Measurements from ENCODE around the gene DSCAM. TPM values are rescaled to one million over a fixed set of nuclear protein-coding genes. Genes with fewer than 3 reads are reported as not detected.

The DSCAM gene
- total RNA-seq, 1 experiment from 2014 or later = 0.13 TPM

DNA sequence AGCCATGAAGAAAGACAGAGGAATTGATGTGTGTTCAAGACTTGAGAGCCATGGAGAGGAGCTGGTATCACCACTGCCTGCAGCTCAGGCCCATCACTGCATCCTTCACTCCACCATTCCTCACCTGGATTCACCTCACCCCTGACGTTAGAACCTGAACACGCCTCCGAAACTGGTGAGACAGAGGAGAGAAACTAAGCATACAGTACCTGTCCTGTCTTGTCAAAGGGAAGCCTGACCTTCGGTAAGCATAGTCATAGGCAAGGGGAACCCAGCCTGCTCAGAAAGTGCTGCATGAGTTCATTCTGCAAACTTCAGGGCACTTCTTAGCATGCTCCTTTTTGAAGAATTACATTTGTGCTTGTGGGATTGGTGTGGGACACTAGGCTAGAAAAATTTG is 425.8 kb downstream of the DSCAM start (continued):
- TF ChIP-seq ZNF317 (CRISPR knock-in tag; IDR thresholded peaks at IDR 0.05; ENCODE audit: borderline replicate concordance, low read depth) (no peak), ZNF121 (CRISPR knock-in tag; IDR thresholded peaks at IDR 0.05) (no peak), TCF7 (CRISPR knock-in tag; IDR thresholded peaks at IDR 0.05; ENCODE audit: low read depth) (no peak), ZNF263 (CRISPR knock-in tag; IDR thresholded peaks at IDR 0.05; ENCODE audit: low read depth) (no peak), HMGA2 (CRISPR knock-in tag; IDR thresholded peaks at IDR 0.05) (no peak), FOXP1 (CRISPR knock-in tag; IDR thresholded peaks at IDR 0.05; ENCODE audit: borderline replicate concordance) (no peak)
- TF ChIP-seq, protein P1, sequence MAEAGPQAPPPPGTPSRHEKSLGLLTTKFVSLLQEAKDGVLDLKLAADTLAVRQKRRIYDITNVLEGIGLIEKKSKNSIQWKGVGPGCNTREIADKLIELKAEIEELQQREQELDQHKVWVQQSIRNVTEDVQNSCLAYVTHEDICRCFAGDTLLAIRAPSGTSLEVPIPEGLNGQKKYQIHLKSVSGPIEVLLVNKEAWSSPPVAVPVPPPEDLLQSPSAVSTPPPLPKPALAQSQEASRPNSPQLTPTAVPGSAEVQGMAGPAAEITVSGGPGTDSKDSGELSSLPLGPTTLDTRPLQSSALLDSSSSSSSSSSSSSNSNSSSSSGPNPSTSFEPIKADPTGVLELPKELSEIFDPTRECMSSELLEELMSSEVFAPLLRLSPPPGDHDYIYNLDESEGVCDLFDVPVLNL (CRISPR knock-in tag; IDR thresholded peaks at IDR 0.05; ENCODE audit: borderline replicate concordance, low read depth) = no peak
- TF ChIP-seq, protein P2, sequence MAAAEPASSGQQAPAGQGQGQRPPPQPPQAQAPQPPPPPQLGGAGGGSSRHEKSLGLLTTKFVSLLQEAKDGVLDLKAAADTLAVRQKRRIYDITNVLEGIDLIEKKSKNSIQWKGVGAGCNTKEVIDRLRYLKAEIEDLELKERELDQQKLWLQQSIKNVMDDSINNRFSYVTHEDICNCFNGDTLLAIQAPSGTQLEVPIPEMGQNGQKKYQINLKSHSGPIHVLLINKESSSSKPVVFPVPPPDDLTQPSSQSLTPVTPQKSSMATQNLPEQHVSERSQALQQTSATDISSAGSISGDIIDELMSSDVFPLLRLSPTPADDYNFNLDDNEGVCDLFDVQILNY (CRISPR knock-in tag; IDR thresholded peaks at IDR 0.05) = no peak

DNA sequence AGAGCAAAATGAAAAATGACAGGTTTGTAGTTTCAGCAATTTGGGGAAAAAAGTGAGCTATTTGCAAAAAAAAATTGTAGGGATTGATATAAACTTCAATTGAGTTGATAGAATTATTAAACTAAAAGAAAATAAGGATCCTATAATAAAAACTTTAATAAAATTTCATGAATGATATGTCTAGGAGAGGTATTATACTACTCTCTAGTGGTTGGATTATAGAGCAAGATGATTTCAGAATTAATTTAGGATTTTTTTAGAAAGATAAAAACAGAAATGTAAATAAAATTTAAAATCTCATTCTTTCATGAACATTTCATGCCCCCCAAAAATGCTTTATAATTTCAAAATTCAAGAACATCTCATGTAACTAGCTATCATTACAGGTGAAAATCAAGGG is 430.4 kb downstream of the DSCAM start:
- DNase-seq (ENCODE audit: low spot score) (no peak), ATAC-seq (no peak)
- Mint-ChIP-seq H3K4me3 (no peak overlapping the region), H3K9me3 (peaks cover 24% of the 10 kb centered on the region), H3K27me3 (ENCODE audit: low read depth) (peaks cover 10% of the 10 kb centered on the region), H3K27ac (no peak overlapping the region), H3K4me1 (no peaks in the 10 kb centered on the region), H3K36me3 (peaks cover 6% of the 10 kb centered on the region; the same call in 1 of the 2 replicates)
- ChIA-PET CTCF (no interaction called here), POLR2A (no interaction called here)
- TF ChIP-seq SOX15 (CRISPR knock-in tag; IDR thresholded peaks at IDR 0.05) (no peak), ETV6 (CRISPR knock-in tag; IDR thresholded peaks at IDR 0.05) (no peak), NFATC4 (CRISPR knock-in tag; IDR thresholded peaks at IDR 0.05) (no peak), FOXK1 (CRISPR knock-in tag; IDR thresholded peaks at IDR 0.05) (no peak), TP53 (CRISPR knock-in tag; IDR thresholded peaks at IDR 0.05) (no peak), HMGA2 (CRISPR knock-in tag; IDR thresholded peaks at IDR 0.05) (no peak), FOXP1 (CRISPR knock-in tag; IDR thresholded peaks at IDR 0.05; ENCODE audit: borderline replicate concordance) (no peak), RORB (CRISPR knock-in tag; IDR thresholded peaks at IDR 0.05) (no peak)
- TF ChIP-seq, protein P3, sequence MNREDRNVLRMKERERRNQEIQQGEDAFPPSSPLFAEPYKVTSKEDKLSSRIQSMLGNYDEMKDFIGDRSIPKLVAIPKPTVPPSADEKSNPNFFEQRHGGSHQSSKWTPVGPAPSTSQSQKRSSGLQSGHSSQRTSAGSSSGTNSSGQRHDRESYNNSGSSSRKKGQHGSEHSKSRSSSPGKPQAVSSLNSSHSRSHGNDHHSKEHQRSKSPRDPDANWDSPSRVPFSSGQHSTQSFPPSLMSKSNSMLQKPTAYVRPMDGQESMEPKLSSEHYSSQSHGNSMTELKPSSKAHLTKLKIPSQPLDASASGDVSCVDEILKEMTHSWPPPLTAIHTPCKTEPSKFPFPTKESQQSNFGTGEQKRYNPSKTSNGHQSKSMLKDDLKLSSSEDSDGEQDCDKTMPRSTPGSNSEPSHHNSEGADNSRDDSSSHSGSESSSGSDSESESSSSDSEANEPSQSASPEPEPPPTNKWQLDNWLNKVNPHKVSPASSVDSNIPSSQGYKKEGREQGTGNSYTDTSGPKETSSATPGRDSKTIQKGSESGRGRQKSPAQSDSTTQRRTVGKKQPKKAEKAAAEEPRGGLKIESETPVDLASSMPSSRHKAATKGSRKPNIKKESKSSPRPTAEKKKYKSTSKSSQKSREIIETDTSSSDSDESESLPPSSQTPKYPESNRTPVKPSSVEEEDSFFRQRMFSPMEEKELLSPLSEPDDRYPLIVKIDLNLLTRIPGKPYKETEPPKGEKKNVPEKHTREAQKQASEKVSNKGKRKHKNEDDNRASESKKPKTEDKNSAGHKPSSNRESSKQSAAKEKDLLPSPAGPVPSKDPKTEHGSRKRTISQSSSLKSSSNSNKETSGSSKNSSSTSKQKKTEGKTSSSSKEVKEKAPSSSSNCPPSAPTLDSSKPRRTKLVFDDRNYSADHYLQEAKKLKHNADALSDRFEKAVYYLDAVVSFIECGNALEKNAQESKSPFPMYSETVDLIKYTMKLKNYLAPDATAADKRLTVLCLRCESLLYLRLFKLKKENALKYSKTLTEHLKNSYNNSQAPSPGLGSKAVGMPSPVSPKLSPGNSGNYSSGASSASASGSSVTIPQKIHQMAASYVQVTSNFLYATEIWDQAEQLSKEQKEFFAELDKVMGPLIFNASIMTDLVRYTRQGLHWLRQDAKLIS (CRISPR knock-in tag; IDR thresholded peaks at IDR 0.05; ENCODE audit: borderline replicate concordance) = no peak
- TF ChIP-seq, protein P4, sequence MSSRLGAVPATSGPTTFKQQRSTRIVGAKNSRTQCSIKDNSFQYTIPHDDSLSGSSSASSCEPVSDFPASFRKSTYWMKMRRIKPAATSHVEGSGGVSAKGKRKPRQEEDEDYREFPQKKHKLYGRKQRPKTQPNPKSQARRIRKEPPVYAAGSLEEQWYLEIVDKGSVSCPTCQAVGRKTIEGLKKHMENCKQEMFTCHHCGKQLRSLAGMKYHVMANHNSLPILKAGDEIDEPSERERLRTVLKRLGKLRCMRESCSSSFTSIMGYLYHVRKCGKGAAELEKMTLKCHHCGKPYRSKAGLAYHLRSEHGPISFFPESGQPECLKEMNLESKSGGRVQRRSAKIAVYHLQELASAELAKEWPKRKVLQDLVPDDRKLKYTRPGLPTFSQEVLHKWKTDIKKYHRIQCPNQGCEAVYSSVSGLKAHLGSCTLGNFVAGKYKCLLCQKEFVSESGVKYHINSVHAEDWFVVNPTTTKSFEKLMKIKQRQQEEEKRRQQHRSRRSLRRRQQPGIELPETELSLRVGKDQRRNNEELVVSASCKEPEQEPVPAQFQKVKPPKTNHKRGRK (CRISPR knock-in tag; IDR thresholded peaks at IDR 0.05; ENCODE audit: borderline replicate concordance) = no peak

DNA sequence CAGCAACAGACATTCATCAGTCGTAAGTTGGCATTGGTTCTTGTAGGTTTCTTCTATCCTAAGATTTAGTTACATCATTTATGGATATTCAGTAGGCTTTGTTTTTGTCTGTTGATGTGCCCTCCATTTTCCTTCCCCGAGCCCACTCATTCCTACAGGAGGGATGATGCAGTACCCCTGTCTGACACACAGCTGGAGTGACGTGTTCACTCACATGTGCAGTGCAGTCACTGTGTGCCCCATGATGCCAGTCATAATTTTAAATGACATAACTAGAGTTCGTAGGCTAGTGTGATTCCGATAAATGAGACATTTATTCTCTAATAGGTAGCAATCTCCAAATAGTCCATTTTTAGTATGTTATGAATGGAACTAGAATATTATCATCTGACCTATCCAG is 438.4 kb downstream of the DSCAM start:
- Mint-ChIP-seq H3K27me3 (ENCODE audit: low read depth) (0 out of 2 replicates have a peak, but pooled peaks cover 3% of the 10 kb centered on the region), H3K9me3 (peaks cover 19% of the 10 kb centered on the region), H3K4me3 (no peak overlapping the region), H3K36me3 (no peaks in the 10 kb centered on the region), H3K27ac (no peak overlapping the region), H3K4me1 (no peaks in the 10 kb centered on the region)
- POLR2A ChIA-PET = no interaction called here
- CTCF ChIA-PET = interaction anchor here (1.0 kb wide), 1 partner anchor 22 kb away, joined by 3 read pairs; no protein-coding TSS in a partner anchor
- TF ChIP-seq, protein P5, sequence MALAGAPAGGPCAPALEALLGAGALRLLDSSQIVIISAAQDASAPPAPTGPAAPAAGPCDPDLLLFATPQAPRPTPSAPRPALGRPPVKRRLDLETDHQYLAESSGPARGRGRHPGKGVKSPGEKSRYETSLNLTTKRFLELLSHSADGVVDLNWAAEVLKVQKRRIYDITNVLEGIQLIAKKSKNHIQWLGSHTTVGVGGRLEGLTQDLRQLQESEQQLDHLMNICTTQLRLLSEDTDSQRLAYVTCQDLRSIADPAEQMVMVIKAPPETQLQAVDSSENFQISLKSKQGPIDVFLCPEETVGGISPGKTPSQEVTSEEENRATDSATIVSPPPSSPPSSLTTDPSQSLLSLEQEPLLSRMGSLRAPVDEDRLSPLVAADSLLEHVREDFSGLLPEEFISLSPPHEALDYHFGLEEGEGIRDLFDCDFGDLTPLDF (CRISPR knock-in tag; IDR thresholded peaks at IDR 0.05) = no peak
- no peak for TF ChIP-seq GABPB1 (CRISPR knock-in tag; IDR thresholded peaks at IDR 0.05)
- no peak for TF ChIP-seq TEAD4 (CRISPR knock-in tag; IDR thresholded peaks at IDR 0.05)
- ATAC-seq (no peak), DNase-seq (ENCODE audit: low spot score) (no peak)
